HG03097 (cell line): ENCODE data around the gene SRMS.

Experiments used
- ATAC-seq: cut with Tn5 transposase; IDR thresholded peaks from one replicate; pipeline ENCODE4 v1.9.1; 2021; ENCODE audit not compliant: unreplicated experiment, low FRiP score

The SRMS gene

GRCh38 chr20:63555661-63556381 is 8.3 kb upstream of the SRMS start:
- no peak for ATAC-seq

- no peak for ATAC-seq
Observed at GRCh38 chr20:63554361-63555278, 7.1 kb upstream of the SRMS start.

- no peak for ATAC-seq
Observed at GRCh38 chr20:63553933-63554290, 6.4 kb upstream of the SRMS start, which contains the start of gene FNDC11. Gene FNDC11, plus strand, starts transcription at chr20:63554159. Its CDS starts 1,505 bp downstream, at chr20:63555664.

- ATAC-seq, result no peak
Observed at GRCh38 chr20:63553251-63553932, 5.8 kb upstream of the SRMS start.

GRCh38 chr20:63552481-63553249 is 5.1 kb upstream of the SRMS start:
- no peak for ATAC-seq

GRCh38 chr20:63551068-63551467 is 3.5 kb upstream of the SRMS start:
- ATAC-seq, result no peak

- ATAC-seq, result no peak
Observed at GRCh38 chr20:63549679-63550282, 2.2 kb upstream of the SRMS start.

GRCh38 chr20:63549019-63549418 is 1.5 kb upstream of the SRMS start:
- ATAC-seq, result no peak

- no peak for ATAC-seq
Observed at GRCh38 chr20:63548542-63548941, 993 bp upstream of the SRMS start.

GRCh38 chr20:63546956-63547724 is 409 bp downstream of the SRMS start:
- ATAC-seq, result no peak

- no peak for ATAC-seq
Observed at GRCh38 chr20:63546256-63546955, 1.1 kb downstream of the SRMS start.

GRCh38 chr20:63545814-63546213 is 1.7 kb downstream of the SRMS start:
- ATAC-seq, result no peak

- ATAC-seq, result no peak
Observed at GRCh38 chr20:63544958-63545516, 2.5 kb downstream of the SRMS start.

- ATAC-seq, result no peak
Observed at GRCh38 chr20:63544241-63544957, 3.1 kb downstream of the SRMS start.

GRCh38 chr20:63543733-63544132 is 3.8 kb downstream of the SRMS start:
- ATAC-seq, result no peak

- no peak for ATAC-seq
Observed at GRCh38 chr20:63543131-63543530, 4.4 kb downstream of the SRMS start.

- no peak for ATAC-seq
Observed at GRCh38 chr20:63542696-63543095, 4.9 kb downstream of the SRMS start.
